Endothelial cell of umbilical vein (primary cell): ENCODE data around the gene PCSK9. TPM values are rescaled to one million over a fixed set of nuclear protein-coding genes. Genes with fewer than 3 reads are reported as not detected.

Experiments used
- BruUV-seq: library from RNA; stranded (reverse); fragments of 400-500 nt; replicated peaks from 2 replicates; lab custom pipeline; 2021; lab: Mats Ljungman, UMichigan
- CTCF ChIA-PET: fragments of 300-600, 350-600 bp; sonication (Branson Sonifier 250); formaldehyde crosslinking; loops from one replicate; lab custom pipeline; 2021; ENCODE audit warnings: antibody characterized with exemption, inconsistent platforms; lab: Charles Lee
- POLR2A ChIA-PET: fragments of 300-600, 350-600 bp; sonication (Branson Sonifier 250); formaldehyde crosslinking; loops from one replicate; lab custom pipeline; 2021; ENCODE audit warnings: antibody characterized with exemption, inconsistent platforms; lab: Charles Lee
- DNase-seq: peaks from one replicate; pipeline ENCODE4 v3.0.0-alpha.2; 2011; ENCODE audit warnings: low read depth, low spot score
- FAIRE-seq: peaks from 2 replicates; lab custom pipeline; 2011; peaks lifted over from hg19 to GRCh38; lab: Jason Lieb, UNC
- H2AFZ ChIP-seq: 2 replicates; pipeline ENCODE4 v1.6.0; 2012; ENCODE audit warnings: low read depth, low read length, control low read depth, inconsistent platforms
- H3K27ac ChIP-seq: 2 replicates; pipeline ENCODE4 v1.5.1; 2011; ENCODE audit warnings: low read depth, mild to moderate bottlenecking, control low read depth, low read length, moderate library complexity; ENCODE audit not compliant: insufficient read depth
- H3K27me3 ChIP-seq, 2 experiments: 2 replicates each; pipeline versions ENCODE4 v1.6.0 to v1.6.1; 2011; ENCODE audit warnings: low read length in 2 of 2, mixed read lengths in 1 of 2; ENCODE audit not compliant: control insufficient read depth in 2 of 2, insufficient read depth in 2 of 2
- H3K36me3 ChIP-seq, 2 experiments: 2 replicates in 1 of 2; 3 replicates in 1 of 2; pipeline ENCODE4 v1.5.1; 2011; ENCODE audit warnings: low read length in 2 of 2, mild to moderate bottlenecking in 1 of 2, moderate library complexity in 1 of 2; ENCODE audit not compliant: control insufficient read depth in 2 of 2, insufficient read depth in 2 of 2; ENCODE audit errors: extremely low read depth in 1 of 2
- H3K4me1 ChIP-seq: 3 replicates; pipeline ENCODE4 v1.5.1; 2011; ENCODE audit warnings: mild to moderate bottlenecking, low read length; ENCODE audit not compliant: control insufficient read depth, insufficient read depth; ENCODE audit errors: extremely low read depth
- H3K4me2 ChIP-seq: 2 replicates; pipeline ENCODE4 v1.6.1; 2011; ENCODE audit warnings: low read length, control low read depth, mixed read lengths; ENCODE audit not compliant: insufficient read depth
- H3K4me3 ChIP-seq, 3 experiments: fragments of 200-600 bp in 1 of 3; sonication (generic), shearing (Covaris generic) in 1 of 3; replicated peaks in 1 of 3; 2 replicates each; pipeline ENCODE4 v1.5.1; 2011 to 2016; ENCODE audit warnings: control low read depth in 3 of 3, low read length in 3 of 3, mild to moderate bottlenecking in 2 of 3, inconsistent platforms in 1 of 3, low read depth in 1 of 3, moderate library complexity in 1 of 3; ENCODE audit not compliant: insufficient read depth in 1 of 3
- H3K79me2 ChIP-seq: 2 replicates; pipeline ENCODE4 v1.6.0; 2012; ENCODE audit warnings: low read length, inconsistent platforms; ENCODE audit not compliant: control insufficient read depth, insufficient read depth
- H3K9ac ChIP-seq: replicated peaks from 2 replicates; pipeline ENCODE3; 2011; ENCODE audit warnings: low read length, control low read depth; ENCODE audit not compliant: insufficient read depth; ENCODE audit errors: extremely low read depth
- H3K9me1 ChIP-seq: replicated peaks from 3 replicates; pipeline ENCODE4 v1.6.0; 2011; ENCODE audit warnings: mild to moderate bottlenecking, low read length; ENCODE audit not compliant: control insufficient read depth, insufficient read depth; ENCODE audit errors: extremely low read depth
- H3K9me3 ChIP-seq: replicated peaks from 2 replicates; pipeline ENCODE4 v1.5.1; 2012; ENCODE audit warnings: low read length, inconsistent platforms; ENCODE audit not compliant: control insufficient read depth, insufficient read depth
- H4K20me1 ChIP-seq: replicated peaks from 2 replicates; pipeline ENCODE3; 2011; ENCODE audit warnings: mild to moderate bottlenecking, low read length; ENCODE audit not compliant: control insufficient read depth, insufficient read depth; ENCODE audit errors: extremely low read depth
- EZH2 ChIP-seq: IDR thresholded peaks from 2 replicates; pipeline ENCODE4 v1.6.1; 2012; ENCODE audit warnings: borderline replicate concordance, low read depth, mild to moderate bottlenecking, moderate library complexity, low read length, inconsistent platforms; ENCODE audit not compliant: severe bottlenecking
- FOS ChIP-seq: IDR thresholded peaks from 2 replicates; pipeline ENCODE4 v1.6.1; 2011; ENCODE audit warnings: mild to moderate bottlenecking, low read length, moderate library complexity, borderline replicate concordance; ENCODE audit not compliant: insufficient read depth
- GATA2 ChIP-seq: IDR thresholded peaks from 2 replicates; pipeline ENCODE4 v1.7.0; 2011; ENCODE audit warnings: low read depth, mild to moderate bottlenecking, moderate library complexity, mixed read lengths, low read length; ENCODE audit not compliant: insufficient read length, insufficient read depth
- JUN ChIP-seq: IDR thresholded peaks from 2 replicates; pipeline ENCODE4 v1.6.1; 2011; ENCODE audit warnings: borderline replicate concordance, low read depth; ENCODE audit not compliant: insufficient read length, insufficient read depth
- MYC ChIP-seq: IDR thresholded peaks from one replicate; pipeline ENCODE4 v1.6.1; 2011; ENCODE audit warnings: mild to moderate bottlenecking, low read depth, low read length
- POLR2A ChIP-seq: IDR thresholded peaks from 2 replicates; pipeline ENCODE4 v1.6.1; 2012; ENCODE audit warnings: low read depth, mild to moderate bottlenecking, control low read depth, low read length
- POLR2AphosphoS5 ChIP-seq: IDR thresholded peaks from 2 replicates; pipeline ENCODE4 v1.6.1; 2012; ENCODE audit warnings: low read depth, mild to moderate bottlenecking, control low read depth, low read length, moderate library complexity; ENCODE audit not compliant: insufficient read depth
- dilution Hi-C: fragments of 300-500 bp; cut with MboI; formaldehyde crosslinking; loops from one replicate; pipeline ENCODE4 v1.15.0; 2019; ENCODE audit warnings: low sequenced_read_pairs; ENCODE audit not compliant: extremely low pct_ligation_motif_present
- intact Hi-C: fragments of 100-400 bp; cut with micrococcal nuclease; formaldehyde crosslinking; loops from one replicate; pipeline ENCODE4 v1.10.0; 2022
- polyA plus RNA-seq, 4 experiments: library from polyadenylated mRNA; depleted of rRNA in 3 of 4; stranded (reverse) in 3 of 4; unstranded in 1 of 4; fragments of >200 nt; gene quantifications; 2 replicates each; pipeline versions ENCODE4 v1.2.1 to v1.2.3, GENCODE V29; 2011 to 2012; ENCODE audit warnings: missing spikeins in 1 of 4
- total RNA-seq: library from RNA; stranded (reverse); gene quantifications from 2 replicates; pipeline ENCODE4 v1.2.3, GENCODE V29; 2021
- TF ChIP-seq, protein P1 (sequence below), 2 donors: IDR thresholded peaks; 1 replicate in 1 of 2; 2 replicates in 1 of 2; pipeline ENCODE4 v1.5.1; 2011; ENCODE audit warnings: low read length in 2 of 2, mild to moderate bottlenecking in 2 of 2, moderate library complexity in 2 of 2, control low read depth in 1 of 2, inconsistent platforms in 1 of 2, low read depth in 1 of 2; ENCODE audit not compliant: insufficient read depth in 1 of 2; ENCODE audit errors: extremely low read depth in 1 of 2
- TF ChIP-seq, protein P2 (sequence below): IDR thresholded peaks from 2 replicates; pipeline ENCODE4 v1.6.1; 2011; ENCODE audit not compliant: insufficient read depth, insufficient read length

PCSK9 gene
- total and polyA plus RNA-seq, 2 donors (not counting 3 experiments of a cell fraction or from before 2014, with no cell fraction given): 0.17 to 0.35 TPM

DNA sequence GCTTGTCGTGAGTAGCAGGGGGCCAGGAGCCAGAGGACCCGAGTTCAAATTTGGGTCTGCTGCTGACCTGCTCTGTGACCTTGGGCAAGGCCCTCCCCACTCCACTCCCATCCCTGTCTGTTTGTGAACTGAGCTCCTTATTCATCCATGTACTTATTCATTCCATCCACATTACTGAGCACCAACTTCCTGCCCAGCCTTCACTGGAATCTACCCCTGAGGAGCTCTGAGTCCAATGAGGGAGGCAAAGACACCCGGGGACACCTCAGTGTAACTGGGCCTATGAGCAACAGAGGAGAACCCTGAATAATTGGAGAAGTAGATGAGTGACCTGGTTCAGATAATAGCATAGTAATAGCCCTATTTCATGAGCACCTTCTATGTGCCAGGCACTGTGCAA lies 31.7 kb upstream of the PCSK9 start:
- H3K4me2 ChIP-seq: no peak overlapping the region
- H3K4me3 ChIP-seq: no peak overlapping the region
- H3K27me3 ChIP-seq: no peaks in the 10 kb centered on the region
- H3K27ac ChIP-seq: no peak overlapping the region
- intact Hi-C loops (no loop called here), dilution Hi-C loops (loop anchor here (10.0 kb wide), 1 partner anchor 73 kb away; no protein-coding TSS in a partner anchor)
- H3K4me1 ChIP-seq: no peaks in the 10 kb centered on the region
- H3K9me1 ChIP-seq: no peaks in the 10 kb centered on the region
- no TSS peak for BruUV-seq
- DNase-seq: no peak
- no peaks in the 10 kb centered on the region for H3K36me3 ChIP-seq
- no peak overlapping the region for H2AFZ ChIP-seq
- H4K20me1 ChIP-seq: no peaks in the 10 kb centered on the region
- POLR2A ChIA-PET: no interaction called here
- CTCF ChIA-PET: interaction anchor here (1.2 to 3.1 kb wide), 5 partner anchors 9 to 62 kb away, joined by 5 to 18 read pairs (median 9); no protein-coding TSS in a partner anchor
- no peaks in the 10 kb centered on the region for H3K9me3 ChIP-seq
- H3K9ac ChIP-seq: no peak overlapping the region
- FAIRE-seq: no peak
- H3K79me2 ChIP-seq: no peaks in the 10 kb centered on the region
- TF ChIP-seq FOS: no peak
- TF ChIP-seq, protein P1, sequence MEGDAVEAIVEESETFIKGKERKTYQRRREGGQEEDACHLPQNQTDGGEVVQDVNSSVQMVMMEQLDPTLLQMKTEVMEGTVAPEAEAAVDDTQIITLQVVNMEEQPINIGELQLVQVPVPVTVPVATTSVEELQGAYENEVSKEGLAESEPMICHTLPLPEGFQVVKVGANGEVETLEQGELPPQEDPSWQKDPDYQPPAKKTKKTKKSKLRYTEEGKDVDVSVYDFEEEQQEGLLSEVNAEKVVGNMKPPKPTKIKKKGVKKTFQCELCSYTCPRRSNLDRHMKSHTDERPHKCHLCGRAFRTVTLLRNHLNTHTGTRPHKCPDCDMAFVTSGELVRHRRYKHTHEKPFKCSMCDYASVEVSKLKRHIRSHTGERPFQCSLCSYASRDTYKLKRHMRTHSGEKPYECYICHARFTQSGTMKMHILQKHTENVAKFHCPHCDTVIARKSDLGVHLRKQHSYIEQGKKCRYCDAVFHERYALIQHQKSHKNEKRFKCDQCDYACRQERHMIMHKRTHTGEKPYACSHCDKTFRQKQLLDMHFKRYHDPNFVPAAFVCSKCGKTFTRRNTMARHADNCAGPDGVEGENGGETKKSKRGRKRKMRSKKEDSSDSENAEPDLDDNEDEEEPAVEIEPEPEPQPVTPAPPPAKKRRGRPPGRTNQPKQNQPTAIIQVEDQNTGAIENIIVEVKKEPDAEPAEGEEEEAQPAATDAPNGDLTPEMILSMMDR (IDR thresholded peaks at IDR 0.05; ENCODE audit: extremely low read depth in 1 of 2, insufficient read depth in 1 of 2, low read depth in 1 of 2, low read length in 2 of 2): no peak
- TF ChIP-seq EZH2: no peak
- TF ChIP-seq POLR2A: no peak
- no peak for TF ChIP-seq JUN
- no peak for TF ChIP-seq POLR2AphosphoS5
- TF ChIP-seq, protein P2, sequence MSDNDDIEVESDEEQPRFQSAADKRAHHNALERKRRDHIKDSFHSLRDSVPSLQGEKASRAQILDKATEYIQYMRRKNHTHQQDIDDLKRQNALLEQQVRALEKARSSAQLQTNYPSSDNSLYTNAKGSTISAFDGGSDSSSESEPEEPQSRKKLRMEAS: no peak
- no peak for TF ChIP-seq GATA2
- TF ChIP-seq MYC: no peak
